Hematopoietic multipotent progenitor cell treated with erythropoietin and hydrocortisone succinate and interleukin-3 and kit ligand, for 4 days (in vitro differentiated cells): ENCODE results near the gene YEATS2.

ENCODE experiments used
- DNase-seq: peaks from one replicate; pipeline ENCODE4 v3.0.0-alpha.2; 2015

Gene YEATS2

DNA sequence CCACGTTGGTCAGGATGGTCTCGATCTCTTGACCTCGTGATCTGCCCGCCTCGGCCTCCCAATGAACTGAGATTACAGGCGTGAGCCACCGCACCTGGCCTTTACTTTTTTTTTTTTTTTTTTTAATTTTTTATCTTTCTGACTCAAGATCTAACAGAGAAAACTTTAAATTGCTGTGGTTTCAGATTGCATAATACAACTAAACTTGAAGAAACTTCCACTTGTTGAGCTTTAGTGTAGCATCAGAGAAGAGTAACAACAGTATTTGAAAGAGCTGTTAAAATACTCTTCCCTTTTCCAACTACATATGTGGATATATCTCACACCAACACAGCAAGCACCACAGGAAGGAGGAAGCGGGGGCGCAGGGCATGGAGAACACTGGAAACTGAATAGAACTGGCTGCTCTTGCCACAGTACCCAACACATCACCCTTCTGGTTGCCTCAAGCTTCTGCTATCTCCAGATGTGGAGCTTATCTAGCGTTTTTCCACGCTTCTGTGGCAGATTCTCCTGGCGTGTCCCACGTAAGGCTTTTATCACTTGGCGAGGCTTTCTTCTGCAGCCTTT is 82.4 kb downstream of the YEATS2 start:
- DNase-seq, result peak; percentile 77

DNA sequence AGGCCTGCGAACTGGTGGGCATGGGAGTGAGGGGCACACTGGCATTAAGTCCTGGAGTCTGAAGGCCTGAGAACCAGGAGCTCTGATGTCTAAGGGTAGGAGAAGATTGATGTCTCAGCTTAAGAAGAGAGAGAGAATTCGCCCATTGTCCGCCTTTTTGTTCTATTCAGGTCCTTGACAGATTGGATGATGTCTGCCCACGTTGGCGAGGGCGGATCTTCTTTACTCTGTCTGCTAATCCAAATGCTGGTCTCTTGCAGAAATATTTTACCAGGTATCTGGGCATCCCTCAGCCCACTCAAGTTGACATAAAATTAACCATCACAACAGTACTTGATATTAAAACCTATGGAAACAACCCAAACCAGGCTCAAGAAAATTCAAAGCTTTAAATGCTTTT is 83.6 kb downstream of the YEATS2 start:
- DNase-seq, result no peak

DNA sequence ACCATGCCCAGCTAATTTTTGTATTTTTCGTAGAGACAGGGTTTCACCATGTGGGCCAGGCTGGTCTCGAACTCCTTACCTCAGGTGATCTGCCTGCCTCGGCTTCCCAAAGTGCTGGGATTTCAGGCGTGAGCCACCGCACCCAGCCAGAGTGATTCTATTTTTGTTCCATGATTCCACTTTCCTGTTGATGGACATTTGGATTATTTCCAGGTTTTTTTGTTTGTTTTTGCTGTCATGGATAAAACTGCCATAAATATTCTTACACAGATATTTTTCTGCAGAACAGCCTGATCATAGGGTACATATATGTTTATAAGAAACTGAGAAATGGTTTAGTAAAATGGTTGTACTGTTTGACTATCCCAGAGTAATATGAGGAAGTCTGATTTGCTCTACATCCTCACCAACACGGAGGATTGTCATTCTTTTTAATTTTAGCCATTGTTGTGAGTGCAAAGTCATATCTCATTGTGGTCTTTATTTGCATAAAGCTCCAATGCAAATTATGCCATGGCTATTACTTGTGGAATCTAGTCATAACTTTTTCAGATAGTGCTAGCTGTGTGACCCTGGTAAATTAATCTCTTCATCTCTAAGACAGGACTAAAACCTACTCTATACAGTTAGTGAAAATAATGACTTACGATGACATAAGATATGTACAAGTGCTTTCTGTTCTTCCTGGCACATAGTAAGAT is 85.1 kb downstream of the YEATS2 start:
- no peak for DNase-seq

DNA sequence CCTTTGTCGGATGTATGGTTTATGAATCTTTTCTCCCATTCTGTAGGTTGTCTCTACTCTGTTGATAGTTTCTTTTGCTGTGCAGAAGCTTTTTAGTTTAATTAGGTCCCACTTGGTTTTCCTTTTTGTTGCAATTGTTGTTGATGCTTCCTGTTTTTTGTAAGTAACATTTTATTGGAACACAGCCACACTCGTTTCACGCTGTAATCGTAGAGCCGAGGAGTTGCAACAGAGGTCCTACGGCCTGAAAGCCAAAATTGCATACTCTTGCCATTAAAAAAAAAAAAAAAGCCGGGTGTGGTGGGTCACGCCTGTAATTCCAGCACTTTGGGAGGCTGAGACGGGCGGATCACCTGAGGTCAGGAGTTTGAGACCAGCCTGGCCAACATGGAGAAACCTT is 86.9 kb downstream of the YEATS2 start:
- DNase-seq, result peak; percentile 53

DNA sequence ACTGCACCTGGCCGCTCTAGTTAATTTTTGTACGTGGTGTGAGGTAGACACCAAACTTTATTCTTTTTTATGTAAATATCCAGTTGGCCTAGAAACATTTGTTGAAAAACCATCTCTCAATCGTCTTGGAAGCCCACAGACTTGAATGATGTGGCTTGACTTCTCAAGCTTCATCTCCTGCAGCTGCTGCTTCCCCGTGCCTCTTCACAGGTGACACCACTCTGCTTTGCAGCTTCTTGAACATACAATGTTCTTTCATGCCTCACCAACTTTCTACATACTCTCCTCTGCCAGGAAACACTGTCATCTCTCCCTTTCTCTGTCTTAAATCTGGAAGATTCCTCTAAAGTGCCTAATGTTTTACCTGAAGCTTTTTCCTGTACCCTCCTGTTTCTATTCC is 92.2 kb downstream of the YEATS2 start:
- no peak for DNase-seq

DNA sequence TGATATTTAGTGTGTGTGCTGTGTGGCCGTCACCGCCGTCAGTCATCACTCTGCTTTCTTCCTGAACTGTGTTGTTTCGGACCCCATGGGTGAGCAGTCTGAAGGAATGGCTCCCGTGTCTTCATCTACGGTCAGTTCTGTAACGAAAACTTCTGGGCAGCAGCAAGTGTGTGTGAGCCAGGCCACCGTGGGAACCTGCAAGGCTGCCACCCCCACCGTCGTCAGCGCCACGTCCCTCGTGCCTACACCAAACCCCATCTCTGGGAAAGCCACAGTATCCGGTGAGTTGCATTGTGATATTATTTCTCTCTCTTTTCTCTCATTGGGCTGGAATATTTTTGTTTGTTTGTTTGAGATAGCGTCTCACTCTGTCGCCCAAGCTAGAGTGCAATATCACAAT is 93.1 kb downstream of the YEATS2 start:
- no peak for DNase-seq

DNA sequence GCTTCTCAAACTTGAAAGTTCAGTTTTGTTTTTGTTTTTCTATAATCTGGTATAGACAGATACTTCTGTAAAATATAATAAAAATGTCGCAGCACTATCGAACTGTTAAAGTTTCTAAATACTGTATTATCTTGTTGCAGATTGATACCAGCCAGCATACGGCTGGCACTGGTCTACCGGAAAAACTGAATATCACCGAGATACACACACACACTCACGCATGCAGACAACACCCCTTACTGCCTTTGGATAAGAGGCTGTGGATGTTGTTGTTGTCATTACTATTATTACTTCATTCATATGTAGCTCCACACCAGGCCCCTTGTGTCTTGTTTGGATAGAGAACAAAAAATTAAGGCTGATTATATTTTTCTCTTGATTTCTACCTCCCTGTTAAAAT is 95.4 kb downstream of the YEATS2 start:
- DNase-seq, result peak; percentile 30

DNA sequence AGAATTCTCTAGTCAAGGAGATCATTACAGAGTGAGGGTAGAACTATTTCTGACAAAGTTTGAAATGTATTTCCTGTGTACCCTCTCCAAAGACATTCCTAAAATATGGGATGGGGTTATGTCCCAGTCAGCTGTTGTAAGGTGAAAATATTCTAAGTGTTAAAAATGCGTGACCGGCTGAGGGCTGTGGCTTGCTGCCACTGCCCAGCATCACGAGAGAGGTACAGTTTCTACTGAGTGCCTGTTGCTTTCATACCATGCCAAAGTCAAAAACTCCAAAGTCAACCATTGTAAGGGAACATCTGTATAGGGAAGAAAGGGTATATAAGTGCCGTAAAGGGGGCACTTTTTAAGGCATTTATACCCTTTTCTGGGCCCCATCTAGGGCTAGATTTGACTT is 96.9 kb downstream of the YEATS2 start:
- DNase-seq, result no peak

DNA sequence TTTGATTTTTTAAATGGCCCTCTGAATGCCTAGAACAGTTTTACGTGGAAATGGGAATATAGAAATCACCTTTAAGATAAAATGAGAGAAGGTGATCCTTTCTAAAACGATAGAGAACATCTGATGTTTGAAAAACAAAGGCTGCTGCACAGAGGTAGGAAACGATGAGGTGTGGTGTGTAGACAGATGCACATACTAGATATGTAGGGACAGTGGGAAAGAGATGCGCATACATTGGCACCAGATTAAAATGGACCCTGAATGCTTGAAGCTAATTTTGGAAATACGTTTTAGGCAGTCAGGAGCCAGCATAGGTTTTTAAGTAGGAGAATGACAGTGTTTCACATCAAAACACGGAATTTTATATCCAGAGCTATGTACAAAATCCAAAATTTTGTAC is 98.8 kb downstream of the YEATS2 start:
- DNase-seq, result no peak

DNA sequence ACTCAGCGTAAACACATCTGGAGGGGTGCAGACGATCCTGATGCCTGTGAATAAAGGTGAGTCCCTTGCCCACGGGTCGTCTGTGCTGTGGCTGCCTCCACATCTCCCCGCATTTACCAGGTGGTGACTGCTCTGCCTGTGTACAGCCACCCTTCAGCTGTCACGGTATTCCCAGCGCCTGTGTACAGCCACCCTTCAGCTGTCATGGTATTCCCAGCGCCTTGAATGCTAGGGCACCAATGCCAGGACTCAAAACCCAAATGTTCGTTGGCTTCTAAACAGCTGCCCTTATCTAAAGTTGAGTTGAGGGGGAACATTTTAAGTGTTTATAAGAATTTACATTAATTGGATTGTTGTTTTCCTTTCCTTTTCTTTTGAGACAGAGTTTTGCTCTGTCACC is 100.4 kb downstream of the YEATS2 start:
- no peak for DNase-seq

DNA sequence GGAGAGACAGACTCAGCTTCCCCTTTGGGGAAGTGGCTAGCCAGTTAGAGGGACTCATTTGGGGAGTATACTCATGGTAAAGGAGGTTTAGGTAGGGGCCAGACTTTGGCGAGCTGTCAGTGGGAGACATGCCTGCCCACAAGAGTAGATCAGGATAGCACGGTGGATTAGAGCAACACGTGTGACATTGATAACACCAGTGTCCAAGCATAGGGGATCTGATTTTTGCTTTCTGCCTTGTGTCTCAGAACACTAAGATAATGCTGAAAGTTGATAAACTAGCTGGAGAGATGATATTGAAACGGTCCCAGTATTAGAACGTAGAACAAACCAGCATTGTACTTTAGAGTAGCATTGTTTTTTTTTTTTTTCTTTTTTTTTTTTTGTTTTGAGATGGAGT is 101.9 kb downstream of the YEATS2 start:
- peak; percentile 28 for DNase-seq

DNA sequence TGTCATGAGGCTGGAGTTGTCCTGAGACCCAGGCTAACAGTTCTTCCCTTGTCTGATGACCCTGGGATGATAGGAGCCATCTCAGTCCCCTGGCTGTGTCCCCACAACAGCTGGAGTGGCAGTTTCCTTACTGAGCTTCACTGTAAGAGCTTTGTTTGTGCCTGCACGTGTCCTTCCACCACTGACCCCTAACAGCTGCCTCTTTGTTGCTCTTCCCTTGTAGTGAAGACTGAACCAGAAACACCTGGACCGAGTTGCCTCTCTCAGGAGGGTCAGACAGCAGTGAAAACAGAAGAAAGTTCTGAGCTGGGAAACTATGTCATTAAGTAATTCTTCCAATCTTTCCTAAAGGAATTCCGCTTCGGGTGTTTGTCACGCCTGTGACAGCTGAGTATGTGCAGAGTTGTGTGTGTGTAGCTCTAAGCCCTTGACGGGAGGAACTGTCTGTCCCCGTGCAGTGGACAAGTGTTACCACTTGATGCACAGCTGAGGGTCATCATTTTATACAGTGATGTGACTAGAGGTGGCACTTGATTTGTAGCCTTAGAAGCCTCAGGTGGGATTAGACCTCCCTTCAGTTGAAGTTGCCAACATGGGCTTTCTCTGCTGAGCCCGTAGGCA is 102.8 kb downstream of the YEATS2 start:
- DNase-seq, result no peak

DNA sequence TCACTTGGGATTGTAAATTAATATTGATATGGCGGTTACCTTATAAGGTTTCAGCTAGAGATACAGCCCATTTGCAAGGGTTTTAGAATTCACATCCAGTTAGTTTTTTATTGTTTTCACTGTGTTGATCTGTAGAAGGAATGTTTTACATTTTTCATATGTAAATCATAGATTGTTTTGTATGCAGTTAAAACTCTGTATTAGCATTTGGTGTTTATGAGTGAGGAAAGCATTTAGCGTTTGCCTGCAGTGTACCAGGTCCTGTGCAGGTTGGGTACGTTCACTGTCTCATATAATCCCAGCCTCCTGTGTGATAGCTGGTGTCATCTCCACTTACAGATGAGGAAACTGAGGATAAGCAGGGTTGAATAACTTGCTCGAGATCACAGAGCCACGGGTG is 104.0 kb downstream of the YEATS2 start:
- DNase-seq, result no peak

DNA sequence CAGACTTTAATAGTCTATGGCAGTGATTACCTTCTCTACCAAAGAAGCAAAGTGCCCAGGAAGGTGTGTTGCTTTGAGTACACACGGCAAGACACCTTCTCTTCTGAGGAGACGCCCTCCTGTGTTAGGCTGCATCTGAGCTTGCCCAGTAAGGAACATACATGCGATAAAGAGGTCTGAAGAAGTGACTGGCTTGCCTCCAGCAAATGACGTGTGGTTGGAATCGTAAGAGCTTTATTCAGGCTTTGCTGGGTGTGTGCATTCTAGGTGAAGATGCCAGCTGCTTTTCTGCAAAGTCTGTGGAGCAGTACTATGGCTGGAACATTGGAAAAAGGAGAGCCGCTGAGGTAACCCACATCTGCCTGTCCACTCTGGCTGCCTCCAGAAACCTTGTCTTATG is 105.4 kb downstream of the YEATS2 start:
- no peak for DNase-seq

DNA sequence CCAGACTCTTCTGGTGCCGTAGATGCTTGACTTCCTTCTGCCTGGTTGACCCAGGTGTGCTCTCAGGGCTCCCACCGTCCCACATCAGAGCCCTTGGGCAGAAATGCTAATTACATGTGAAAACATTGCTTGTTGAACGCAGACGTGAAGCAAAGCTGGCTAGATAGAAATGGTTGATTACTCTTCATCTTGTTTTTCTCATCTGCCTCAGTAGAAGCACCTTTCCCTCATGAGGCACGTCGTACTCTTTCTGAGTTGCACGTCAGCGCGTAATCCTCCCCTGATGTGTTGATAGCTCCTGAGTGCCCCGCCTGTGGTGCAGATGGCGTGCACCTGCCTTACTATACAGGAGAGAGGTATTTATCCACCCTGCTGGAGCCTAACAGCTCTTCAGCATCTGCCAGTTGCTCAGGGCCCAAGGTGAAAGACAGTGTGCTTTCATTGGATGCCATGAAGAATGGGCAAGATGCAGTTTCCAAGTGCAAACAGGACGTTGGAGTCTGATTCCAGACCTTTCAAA is 109.7 kb downstream of the YEATS2 start:
- DNase-seq, result no peak

DNA sequence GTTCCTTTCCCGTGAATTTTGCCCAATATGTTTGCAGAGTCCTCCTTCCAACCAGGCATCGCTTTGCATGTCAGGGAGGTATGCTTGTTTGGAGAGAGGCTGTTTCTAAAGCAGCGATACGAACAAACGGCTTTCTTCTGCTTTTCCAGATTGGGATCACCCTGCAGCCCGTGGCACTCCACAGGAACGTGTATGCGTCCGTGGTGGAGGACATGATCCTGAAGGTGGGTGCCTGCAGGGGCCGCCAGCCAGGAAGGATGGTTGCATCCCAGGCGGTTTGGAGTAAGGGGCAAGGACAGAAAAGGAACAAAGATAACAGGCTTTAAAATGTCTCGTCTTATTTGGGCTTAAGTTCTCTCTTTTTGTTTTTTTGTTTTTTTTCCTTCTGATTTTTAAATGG is 110.3 kb downstream of the YEATS2 start:
- DNase-seq, result no peak

DNA sequence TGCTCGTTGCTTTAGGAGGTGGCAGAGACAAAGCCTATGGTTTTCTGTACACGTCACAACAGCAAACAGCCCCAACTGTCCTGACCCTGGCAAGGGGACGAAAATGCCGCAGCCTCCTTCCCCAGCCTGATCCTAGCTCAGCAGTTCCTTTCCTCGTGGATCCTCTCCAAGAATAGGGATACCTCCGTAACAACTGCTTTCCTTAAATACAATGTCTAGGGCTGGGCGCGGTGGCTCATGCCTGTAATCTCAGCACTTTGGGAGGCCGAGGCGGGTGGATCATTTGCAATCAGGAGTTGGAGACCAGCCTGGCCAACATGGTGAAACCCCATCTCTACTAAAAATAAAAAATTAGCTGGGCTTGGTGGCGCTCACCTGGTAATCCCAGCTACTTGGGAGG is 110.8 kb downstream of the YEATS2 start:
- no peak for DNase-seq

DNA sequence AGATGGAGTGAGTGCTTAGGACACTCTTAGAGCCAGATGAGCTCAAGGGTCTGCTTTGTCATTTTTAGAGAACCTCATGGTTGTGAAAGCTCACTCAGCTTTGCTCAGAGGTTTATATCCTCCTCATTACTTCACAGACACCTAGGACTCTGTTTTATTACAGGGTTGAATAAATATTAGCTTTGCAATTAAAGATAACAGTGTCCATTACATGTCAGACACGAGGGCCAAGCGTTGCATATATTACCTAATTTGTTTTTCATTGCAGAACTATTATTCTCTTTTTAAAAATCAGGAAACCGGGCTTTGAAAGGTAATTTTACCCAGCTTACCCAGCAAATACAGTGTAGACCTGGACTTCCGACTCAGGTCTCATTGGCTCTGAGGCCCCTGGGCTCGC is 111.7 kb downstream of the YEATS2 start:
- DNase-seq, result no peak

DNA sequence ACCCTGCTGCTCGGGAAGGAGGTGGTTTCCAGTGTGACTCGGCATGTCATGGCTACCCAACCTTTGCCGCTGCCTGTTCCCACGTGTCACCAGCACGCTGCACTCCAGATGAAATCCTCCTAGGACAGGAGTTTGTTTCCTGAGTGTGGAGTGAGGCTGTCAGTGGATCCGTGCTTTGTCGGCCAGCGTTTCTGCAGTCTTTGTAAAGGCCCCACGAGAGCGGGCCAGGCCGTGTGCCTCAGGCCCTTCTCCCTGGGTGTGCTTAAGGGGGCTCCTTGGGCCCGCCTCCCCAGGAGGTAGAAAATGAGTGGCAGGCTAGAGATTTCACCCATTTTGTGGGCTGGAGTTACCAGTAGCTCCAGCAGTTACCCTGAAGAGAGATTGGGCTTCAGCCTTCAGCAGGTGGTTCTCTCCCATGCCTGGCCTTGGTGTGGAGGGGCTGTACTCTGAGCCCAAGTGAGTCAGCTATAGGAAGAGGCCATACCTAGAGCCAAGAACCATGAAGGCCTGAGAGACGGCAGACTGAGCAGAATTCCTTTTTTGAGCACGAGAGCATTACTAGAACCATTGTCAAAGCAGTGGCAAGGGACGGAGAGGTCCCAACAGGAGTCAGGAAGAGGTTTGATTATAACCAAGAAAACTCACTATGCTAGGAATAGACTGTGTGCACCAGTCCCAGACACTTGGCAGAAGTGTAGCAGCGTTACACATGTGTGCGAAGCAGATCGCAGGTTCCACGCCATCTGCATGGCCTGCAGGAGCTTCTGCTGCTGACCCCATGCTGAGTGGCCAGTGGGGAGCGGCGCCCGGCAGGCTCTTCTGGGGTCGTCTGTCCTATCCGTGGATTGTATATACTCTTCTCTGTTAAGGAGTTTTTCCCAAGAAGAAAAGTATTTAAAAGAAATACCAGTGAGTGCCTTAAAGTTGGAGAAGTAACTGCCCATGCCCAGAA is 113.3 kb downstream of the YEATS2 start:
- no peak for DNase-seq

DNA sequence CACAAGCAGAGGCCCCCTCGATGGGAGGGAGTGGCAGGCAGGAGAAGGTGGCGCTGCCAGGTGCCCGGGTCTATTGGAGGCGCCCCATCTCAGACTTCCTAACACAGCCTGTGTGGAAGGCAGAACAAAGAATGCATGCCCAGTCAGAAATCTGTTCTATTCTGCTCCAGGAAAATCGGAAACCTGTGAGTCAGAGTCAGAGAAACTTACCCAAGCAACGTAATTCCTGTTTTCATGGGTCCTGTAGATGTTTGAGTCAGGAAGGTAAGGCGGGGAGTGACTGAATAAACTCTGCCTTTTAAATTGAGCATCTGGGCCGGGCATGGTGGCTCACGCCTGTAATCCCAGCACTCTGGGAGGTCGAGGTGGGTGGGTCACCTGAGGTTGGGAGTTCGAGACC is 114.0 kb downstream of the YEATS2 start:
- no peak for DNase-seq

DNA sequence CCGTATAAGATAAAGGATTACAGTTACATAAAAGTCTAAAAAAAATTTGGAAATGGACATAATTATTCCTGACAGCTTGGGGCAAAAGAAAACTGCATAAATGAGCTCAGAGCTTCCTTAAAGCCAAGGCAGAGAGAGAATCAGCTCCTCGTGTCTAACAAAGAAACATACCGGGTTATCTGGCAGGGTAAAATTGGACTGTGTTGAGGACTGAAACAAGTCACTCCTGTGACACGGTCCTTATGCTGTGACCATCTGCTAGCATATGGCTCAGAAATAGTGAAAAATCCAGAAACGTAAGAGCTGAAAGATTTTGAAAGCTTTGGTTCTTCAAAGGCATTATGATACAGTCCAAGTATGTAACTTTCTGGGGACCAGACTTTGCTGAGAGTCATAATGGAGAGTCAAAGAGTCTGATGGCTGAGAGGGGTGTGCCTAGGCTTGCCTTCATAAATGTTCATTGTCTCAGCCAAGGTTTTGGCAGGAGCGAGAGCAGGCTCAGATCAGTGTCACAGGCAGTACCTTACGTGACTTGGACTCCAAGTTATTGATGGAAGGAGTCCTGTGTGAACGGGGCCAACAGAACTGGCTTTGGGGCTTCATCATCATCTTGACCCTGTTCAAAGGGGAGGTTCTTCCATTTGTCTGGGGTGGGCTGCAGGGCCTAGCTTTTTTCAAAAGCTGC is 115.3 kb downstream of the YEATS2 start:
- DNase-seq, result no peak

DNA sequence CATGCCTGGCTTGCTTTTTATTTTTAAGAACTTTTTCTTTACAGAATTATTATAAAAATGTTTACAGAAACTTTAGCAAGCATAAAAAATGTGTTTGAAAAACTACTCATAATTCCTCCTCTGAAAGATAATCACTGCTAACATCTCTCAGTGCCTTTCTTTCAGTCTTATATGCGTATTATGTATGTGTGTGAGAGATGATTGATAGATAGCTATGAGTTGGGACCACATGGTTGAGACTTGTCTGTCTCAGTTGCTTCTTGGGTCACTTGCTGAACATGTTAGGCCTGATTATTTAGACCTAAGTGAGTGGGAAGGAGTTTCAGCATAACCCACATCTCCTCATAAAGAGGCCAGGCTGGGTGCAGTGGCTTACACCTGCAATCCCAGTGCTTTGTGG is 116.6 kb downstream of the YEATS2 start:
- DNase-seq, result no peak

DNA sequence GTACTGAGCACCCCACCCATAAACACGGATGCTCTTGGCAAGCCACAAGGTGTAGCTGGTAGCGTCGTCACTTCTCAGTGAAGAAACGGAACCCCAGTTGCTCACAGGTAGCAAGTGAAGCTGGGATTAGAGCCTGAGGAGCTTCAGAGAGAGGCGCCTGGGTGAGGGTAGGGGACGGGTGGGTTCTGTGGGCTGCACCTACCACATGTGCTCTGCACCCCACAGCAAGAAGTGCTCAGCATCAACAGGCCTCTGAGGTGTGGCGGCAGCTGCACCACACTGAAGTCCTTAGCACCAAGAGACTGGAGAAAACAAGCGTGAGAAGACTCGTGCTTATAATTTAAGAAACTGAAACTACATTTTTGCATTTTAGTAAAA is 118.0 kb downstream of the YEATS2 start:
- DNase-seq, result no peak
